Thymus (tissue), 11 donors: ENCODE data around the gene FCN3. TPM values are rescaled to one million over a fixed set of nuclear protein-coding genes. Genes with fewer than 3 reads are reported as not detected.

ENCODE experiments used
- DNase-seq, 9 donors: peaks; one replicate each; pipeline ENCODE4 v3.0.0-alpha.2; 2013; ENCODE audit warnings: low spot score in 9 of 9, low read depth in 6 of 9, missing footprints in 1 of 9
- H3K27ac ChIP-seq, 2 donors: one replicate each; pipeline ENCODE4 v1.5.1; 2013; ENCODE audit warnings: control low read depth in 1 of 2, low read depth in 1 of 2, low read length in 1 of 2, mild to moderate bottlenecking in 1 of 2, moderate library complexity in 1 of 2
- H3K27me3 ChIP-seq, 2 donors: one replicate each; pipeline ENCODE4 v1.5.1; 2013; ENCODE audit warnings: low read length in 1 of 2; ENCODE audit not compliant: control insufficient read depth in 2 of 2, insufficient read depth in 1 of 2
- H3K36me3 ChIP-seq, 2 donors: one replicate each; pipeline ENCODE4 v1.5.1; 2013; ENCODE audit warnings: low read length in 1 of 2, mild to moderate bottlenecking in 1 of 2, moderate library complexity in 1 of 2; ENCODE audit not compliant: control insufficient read depth in 2 of 2, insufficient read depth in 2 of 2
- H3K4me1 ChIP-seq, 2 donors: one replicate each; pipeline ENCODE4 v1.5.1; 2013; ENCODE audit warnings: low read length in 2 of 2; ENCODE audit not compliant: control insufficient read depth in 2 of 2, insufficient read depth in 2 of 2
- H3K4me3 ChIP-seq, 2 donors: one replicate each; pipeline ENCODE4 v1.5.1; 2013; ENCODE audit warnings: low read length in 2 of 2, control low read depth in 1 of 2, mild to moderate bottlenecking in 1 of 2
- H3K9me3 ChIP-seq, 2 donors: one replicate each; pipeline ENCODE4 v1.5.1; 2013; ENCODE audit warnings: low read length in 1 of 2, mild to moderate bottlenecking in 1 of 2; ENCODE audit not compliant: control insufficient read depth in 2 of 2, insufficient read depth in 1 of 2
- WGBS: extraction: QIAGEN DNeasy Blood & Tissue Kit; methylation state at CpG from one replicate; pipeline ENCODE4 v1.1.7; 2013; 5-methylcytosine and 5-hydroxymethylcytosine counted together
- polyA plus RNA-seq: library from polyadenylated mRNA; stranded (reverse); fragments of 200-250 nt; gene quantifications from one replicate; pipeline ENCODE4 v1.2.3, GENCODE V29; 2013
- total RNA-seq: library from RNA; stranded (reverse); fragments of 120-200 nt; gene quantifications from one replicate; pipeline ENCODE4 v1.2.4, GENCODE V29; 2013
- donor health status: healthy.

The FCN3 gene
- total and polyA plus RNA-seq, 2 donors: 0.47 to 10.7 TPM

DNA sequence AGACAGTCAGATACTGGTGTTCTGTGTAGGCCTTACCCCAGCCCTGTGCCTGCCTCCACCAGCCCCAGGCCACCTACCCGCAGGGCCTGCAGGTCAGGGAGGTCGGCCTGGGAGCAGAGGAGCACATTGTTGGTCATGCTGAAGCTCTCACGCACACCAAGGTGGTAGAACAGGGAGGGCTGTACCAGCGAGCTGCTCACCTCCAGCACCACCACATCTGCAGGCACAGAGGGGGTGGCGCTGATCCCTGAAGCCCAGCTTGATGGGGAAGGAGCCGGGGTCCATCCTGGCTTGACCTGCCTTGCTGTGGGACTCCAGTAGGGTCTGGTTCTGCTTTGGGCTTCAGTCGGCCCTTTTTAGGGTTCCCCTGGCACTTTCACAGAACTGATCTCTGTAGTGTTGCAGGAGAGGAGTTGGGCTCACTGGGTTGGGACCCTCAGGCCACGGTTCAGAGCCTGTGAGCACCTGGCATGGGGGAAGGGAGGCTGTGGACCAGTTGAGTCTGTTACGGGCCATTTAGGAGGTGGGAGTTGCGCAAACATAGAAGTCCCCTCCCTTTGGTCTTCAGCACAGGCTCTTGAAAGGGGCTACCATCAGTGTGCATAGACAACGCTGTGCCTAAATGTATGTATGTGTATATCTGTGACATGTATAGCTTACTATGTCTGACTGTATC lies 9.8 kb downstream of the FCN3 start:
- peaks cover 0 to 52% of the 10 kb centered on the region in 2 donors for H3K27me3 ChIP-seq
- H3K9me3 ChIP-seq: peaks cover 0 to 10% of the 10 kb centered on the region in 2 donors
- peak overlapping the region in 1 of 2 donors; percentile 2 for H3K27ac ChIP-seq
- H3K4me3 ChIP-seq: no peak overlapping the region
- 86% methylated on average over 11 of the region's 11 CpGs for WGBS
- H3K36me3 ChIP-seq: no peaks in the 10 kb centered on the region
- no peak for DNase-seq
- H3K4me1 ChIP-seq: peaks cover 12 to 55% of the 10 kb centered on the region in 2 donors

DNA sequence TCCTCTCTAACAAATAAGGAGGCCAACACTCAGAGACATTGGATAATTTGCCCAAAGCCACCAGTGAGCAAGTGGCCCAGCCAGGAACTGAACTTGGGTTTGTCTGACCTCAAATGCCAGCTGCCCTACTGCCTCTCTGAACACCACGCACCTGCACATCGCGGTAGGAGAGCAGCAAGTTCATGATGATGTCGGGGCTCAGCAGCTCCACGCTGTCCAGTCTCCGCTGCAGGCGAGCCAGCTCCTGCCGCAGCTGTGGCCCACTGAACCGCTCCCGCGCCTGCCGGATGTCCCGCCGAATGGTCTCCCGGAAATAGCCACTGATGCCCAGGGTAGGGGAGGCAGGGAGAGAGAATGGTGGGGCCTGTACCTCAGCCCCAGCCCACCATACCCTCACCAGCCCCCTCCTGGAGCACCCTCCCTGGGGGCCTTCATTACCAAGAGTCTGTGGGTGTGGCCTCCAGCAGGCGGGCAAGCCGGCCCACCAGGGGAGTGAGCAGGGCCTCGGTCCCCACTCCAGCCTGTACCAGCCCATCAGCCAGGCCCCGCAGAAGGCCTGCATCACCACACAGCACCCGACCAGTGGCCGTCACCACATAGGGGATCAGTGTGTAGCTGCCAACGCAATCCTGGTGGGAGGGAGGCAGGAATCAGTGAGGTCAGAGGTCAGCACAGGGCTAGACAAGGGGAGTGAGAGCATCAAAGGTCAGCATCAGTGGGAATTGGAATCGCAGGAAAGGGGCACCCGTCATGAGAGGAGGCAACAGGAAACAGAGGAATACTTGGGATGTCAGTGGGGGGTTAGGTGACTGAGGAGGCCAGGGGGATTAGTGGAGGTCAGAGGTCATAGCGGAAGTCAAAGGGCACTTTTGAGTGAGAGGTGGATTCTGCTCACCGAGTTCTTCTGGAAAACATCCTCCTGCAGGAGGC lies 10.6 kb downstream of the FCN3 start:
- DNase-seq: no peak
- peaks cover 0 to 10% of the 10 kb centered on the region in 2 donors for H3K9me3 ChIP-seq
- no peaks in the 10 kb centered on the region for H3K36me3 ChIP-seq
- peaks cover 12 to 54% of the 10 kb centered on the region in 2 donors for H3K4me1 ChIP-seq
- no peak overlapping the region for H3K27ac ChIP-seq
- no peak overlapping the region for H3K4me3 ChIP-seq
- peaks cover 2 to 56% of the 10 kb centered on the region in 2 donors for H3K27me3 ChIP-seq
- 96% methylated on average over 26 of the region's 26 CpGs for WGBS

GRCh38 chr1:27361553-27361952 lies 13.1 kb downstream of the FCN3 start:
- peaks cover 15 to 56% of the 10 kb centered on the region in 2 donors for H3K4me1 ChIP-seq
- WGBS: 97% methylated on average over 8 of the region's 8 CpGs
- no peak overlapping the region for H3K4me3 ChIP-seq
- no peak overlapping the region for H3K27ac ChIP-seq
- H3K27me3 ChIP-seq: peaks cover 2 to 62% of the 10 kb centered on the region in 2 donors
- peaks cover 0 to 6% of the 10 kb centered on the region in 2 donors for H3K9me3 ChIP-seq
- no peaks in the 10 kb centered on the region for H3K36me3 ChIP-seq
- DNase-seq: no peak

- DNase-seq: no peak
- peaks cover 12 to 59% of the 10 kb centered on the region in 2 donors for H3K4me1 ChIP-seq
- WGBS: 85% methylated on average over 21 of the region's 21 CpGs
- no peak overlapping the region for H3K27ac ChIP-seq
- peaks cover 2 to 58% of the 10 kb centered on the region in 2 donors for H3K27me3 ChIP-seq
- H3K36me3 ChIP-seq: no peaks in the 10 kb centered on the region
- H3K4me3 ChIP-seq: peak overlapping the region in 1 of 2 donors; percentile 33
- H3K9me3 ChIP-seq: peaks cover 0 to 6% of the 10 kb centered on the region in 2 donors
These were observed 13.6 kb downstream of the FCN3 start for GRCh38 chr1:27361044-27361402.

DNA sequence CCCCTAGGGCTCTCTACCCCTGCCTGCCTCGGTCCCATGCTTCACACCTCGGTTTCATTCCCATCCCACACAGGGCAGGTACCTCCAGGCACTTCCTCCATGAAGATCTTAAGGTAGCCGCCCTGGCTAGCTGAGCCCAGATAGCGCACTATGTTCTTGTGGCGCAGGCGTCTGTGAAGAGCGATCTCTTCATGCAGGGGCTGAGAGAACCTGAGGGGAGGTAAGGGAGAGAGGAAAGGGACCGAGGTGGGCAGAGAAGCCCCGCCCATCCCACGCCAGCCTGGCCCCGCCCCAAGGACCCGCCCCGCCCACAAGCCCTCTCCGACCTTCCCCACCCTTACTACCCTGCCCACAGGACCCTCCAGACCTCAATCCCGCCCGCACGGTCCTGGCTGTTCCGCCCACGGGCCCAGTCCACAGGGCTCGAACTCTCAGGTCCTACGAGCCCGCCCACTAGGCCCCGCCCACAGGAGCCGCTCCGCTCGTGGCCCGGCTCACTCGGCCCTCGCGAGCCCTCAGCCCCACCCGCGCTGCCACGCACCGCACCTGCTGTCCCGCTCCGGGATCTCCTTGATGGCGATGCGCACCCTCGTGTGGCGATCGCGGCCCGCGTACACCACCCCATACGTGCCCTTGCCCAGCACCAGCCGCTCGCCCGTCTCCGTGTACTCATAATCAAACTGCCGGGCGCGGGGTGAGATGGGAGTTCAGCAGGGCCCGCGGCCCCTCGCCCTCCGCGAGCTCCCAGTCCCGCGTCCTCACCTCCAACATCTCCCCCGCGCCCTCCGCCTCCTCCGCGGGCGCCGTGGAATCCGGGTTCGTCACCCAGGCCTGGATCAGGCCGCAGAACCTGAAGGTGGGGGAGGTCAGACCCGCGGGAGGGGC lies 14.2 kb downstream of the FCN3 start:
- H3K4me1 ChIP-seq: peaks cover 12 to 53% of the 10 kb centered on the region in 2 donors

GRCh38 chr1:27359822-27360158 lies 14.8 kb downstream of the FCN3 start:
- Histone ChIP-seq H3K27ac (no peak overlapping the region), H3K27me3 (peaks cover 2 to 48% of the 10 kb centered on the region in 2 donors), H3K4me3 (no peak overlapping the region), H3K4me1 (peaks cover 12 to 47% of the 10 kb centered on the region in 2 donors), H3K9me3 (peaks cover 0 to 6% of the 10 kb centered on the region in 2 donors), H3K36me3 (no peaks in the 10 kb centered on the region)
- DNase-seq: no peak
- WGBS: 62% methylated on average over 9 of the region's 9 CpGs

More for the DNA sequence above, 14.2 kb downstream of the FCN3 start:
- H3K4me3 ChIP-seq: peak overlapping the region; percentile 33 to 34
- no peak overlapping the region for H3K27ac ChIP-seq
- H3K36me3 ChIP-seq: no peaks in the 10 kb centered on the region
- peaks cover 0 to 6% of the 10 kb centered on the region in 2 donors for H3K9me3 ChIP-seq
- peaks cover 2 to 52% of the 10 kb centered on the region in 2 donors for H3K27me3 ChIP-seq
- peak in 2 of 9 donors; percentile 28 to 48 for DNase-seq
- WGBS: 20% methylated on average over 71 of the region's 71 CpGs

DNA sequence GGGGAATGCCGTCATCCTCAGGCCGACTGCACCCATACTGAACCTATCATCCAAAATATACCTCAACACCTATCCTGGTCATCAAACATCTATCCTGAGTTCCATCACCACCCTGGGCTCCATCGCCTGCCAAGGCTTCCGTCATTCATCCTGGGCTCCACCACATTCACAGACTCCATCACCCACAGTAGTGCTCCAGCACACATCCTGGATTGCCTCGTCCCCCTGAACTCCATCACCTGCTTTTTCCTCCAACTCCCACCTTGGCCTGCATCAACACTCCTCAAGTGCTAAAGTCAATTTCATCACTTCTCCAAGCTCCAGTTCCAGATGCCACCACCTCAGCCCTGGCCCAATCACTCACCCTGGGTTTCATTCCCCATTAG lies 15.7 kb downstream of the FCN3 start:
- peaks cover 2 to 45% of the 10 kb centered on the region in 2 donors for H3K27me3 ChIP-seq
- 98% methylated on average over 5 of the region's 5 CpGs for WGBS
- peaks cover 0 to under 1% of the 10 kb centered on the region in 2 donors for H3K36me3 ChIP-seq
- no peak overlapping the region for H3K4me3 ChIP-seq
- H3K4me1 ChIP-seq: peaks cover 12 to 40% of the 10 kb centered on the region in 2 donors
- H3K27ac ChIP-seq: no peak overlapping the region
- peaks cover 0 to 3% of the 10 kb centered on the region in 2 donors for H3K9me3 ChIP-seq
- no peak for DNase-seq

GRCh38 chr1:27358038-27358927 lies 16.3 kb downstream of the FCN3 start:
- no peak overlapping the region for H3K27ac ChIP-seq
- H3K36me3 ChIP-seq: peaks cover 0 to 6% of the 10 kb centered on the region in 2 donors
- peaks cover 12 to 40% of the 10 kb centered on the region in 2 donors for H3K4me1 ChIP-seq
- no peak overlapping the region for H3K4me3 ChIP-seq
- DNase-seq: no peak
- peaks cover 0 to 3% of the 10 kb centered on the region in 2 donors for H3K9me3 ChIP-seq
- WGBS: 97% methylated on average over 21 of the region's 21 CpGs
- H3K27me3 ChIP-seq: peaks cover 2 to 45% of the 10 kb centered on the region in 2 donors
